Activated CD8-positive, alpha-beta memory T cell treated with anti-CD3 and anti-CD28 coated beads, Interleukin-2, amount 50 U/mL, for 1 hour (primary cell): ENCODE measurements around the gene SLA2.
A peak's percentile ranks its signal among the peaks of the same experiment; 100 is the strongest.
"Not testable (repeated sequence)": the region's sequence is repeated elsewhere in the genome, so short reads cannot be mapped to it uniquely, and the experiment has no call there.

Experiments
- DNase-seq: peaks from one replicate; pipeline ENCODE4 v3.0.0-alpha.2; 2020; ENCODE audit errors: extremely low read depth

The SLA2 gene, protein sequence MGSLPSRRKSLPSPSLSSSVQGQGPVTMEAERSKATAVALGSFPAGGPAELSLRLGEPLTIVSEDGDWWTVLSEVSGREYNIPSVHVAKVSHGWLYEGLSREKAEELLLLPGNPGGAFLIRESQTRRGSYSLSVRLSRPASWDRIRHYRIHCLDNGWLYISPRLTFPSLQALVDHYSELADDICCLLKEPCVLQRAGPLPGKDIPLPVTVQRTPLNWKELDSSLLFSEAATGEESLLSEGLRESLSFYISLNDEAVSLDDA

DNA sequence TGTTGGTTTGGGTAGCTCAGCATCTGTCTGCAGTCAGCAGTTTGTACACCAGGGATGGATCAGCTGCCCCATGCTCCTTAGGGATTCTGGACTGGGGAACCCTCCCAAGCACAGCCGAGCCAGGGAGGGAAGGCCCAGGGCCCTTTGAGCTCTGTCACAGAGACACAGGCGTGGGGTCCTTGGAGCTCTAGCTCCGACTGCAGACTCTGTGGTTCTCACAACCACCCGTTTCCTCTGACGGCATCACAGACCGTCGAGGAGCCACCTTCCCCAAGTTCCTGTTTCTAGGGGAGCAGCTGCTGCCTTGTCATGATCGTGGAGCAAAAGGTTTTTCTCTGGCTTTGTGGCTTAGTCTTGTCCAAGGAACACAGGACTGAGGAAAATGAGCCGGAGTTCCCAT lies at the start of gene SLA2:
Gene SLA2, minus strand, starts transcription at position 199 of the 400 bp plus-strand sequence. CDS start 4,861 bp downstream, outside the sequence.
- peak; percentile 55 for DNase-seq

DNA sequence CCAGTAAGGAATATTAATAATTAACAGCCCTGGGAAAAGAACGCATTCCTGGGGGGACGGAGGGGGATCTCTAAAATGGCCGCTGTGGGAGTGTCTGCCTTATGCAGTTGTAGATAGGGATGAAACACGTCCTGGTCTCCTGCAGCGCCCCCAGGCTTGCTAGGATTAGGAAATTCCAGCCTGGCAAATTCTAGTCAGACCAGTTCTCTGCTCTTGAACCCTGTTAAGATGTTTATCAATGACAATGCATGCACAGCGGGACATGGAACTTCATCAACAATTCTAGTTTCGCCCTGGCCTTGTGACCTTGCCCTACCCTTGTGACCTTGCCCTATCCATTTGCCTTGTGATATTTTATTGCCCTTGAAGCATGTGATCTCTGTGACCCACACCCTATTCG lies 49.5 kb upstream of the SLA2 start:
- DNase-seq: not testable (repeated sequence)

DNA sequence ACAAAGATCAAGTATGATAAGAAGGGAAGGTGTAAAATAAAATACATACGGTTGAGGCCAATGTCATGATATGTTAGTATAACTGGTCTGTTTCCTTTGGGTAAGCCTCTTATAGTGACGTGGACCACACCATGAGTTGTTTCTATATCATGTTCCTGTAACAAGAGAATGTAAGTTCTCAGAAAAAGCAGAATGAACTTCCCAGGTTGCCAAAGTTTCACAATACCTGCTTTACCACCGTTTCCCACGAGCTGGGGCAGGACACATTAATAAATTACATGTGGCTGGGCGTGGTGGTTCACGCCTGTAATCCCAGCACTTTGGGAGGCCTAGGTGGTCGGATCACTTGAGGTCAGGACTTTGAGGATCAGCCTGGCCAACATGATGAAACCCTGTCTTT lies 42.6 kb upstream of the SLA2 start:
- no peak for DNase-seq

DNA sequence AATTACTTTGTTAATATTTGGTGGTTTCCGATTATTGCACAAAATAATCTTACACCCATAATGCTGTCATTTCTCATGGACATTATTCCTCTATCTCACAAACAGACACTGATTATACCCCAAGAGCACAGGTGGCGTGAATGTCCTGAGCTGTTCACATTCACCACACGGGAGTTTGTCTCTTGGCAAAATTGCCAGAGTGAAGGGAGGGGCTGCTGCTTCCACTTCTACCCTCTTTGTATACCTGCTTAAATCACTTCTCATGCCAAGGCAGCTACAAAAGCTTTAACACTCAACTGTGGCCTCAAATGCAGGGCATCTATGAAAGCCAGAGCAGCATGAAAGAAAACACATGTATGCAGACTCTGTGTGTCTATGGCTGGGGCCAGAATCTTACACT lies 41.9 kb upstream of the SLA2 start:
- DNase-seq: no peak

DNA sequence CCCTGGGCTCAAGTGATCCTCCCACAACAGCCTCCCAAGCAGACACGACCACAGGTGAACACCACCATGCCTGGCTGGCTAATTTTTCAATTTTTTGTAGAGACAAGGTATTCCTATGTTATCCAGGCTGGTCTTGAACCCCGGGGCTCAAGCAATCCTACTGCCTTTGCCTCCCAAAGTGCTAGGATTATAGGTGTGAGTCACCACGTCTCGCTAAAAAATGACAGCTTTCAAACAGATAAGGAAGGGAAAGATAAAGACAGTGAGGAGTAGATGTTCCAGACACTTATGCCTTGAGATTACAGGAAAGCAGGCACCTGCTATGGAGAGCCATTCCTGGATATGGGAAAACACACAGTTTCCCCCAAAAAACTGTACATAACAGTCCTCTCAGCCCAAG lies 40.9 kb upstream of the SLA2 start:
- DNase-seq: no peak

DNA sequence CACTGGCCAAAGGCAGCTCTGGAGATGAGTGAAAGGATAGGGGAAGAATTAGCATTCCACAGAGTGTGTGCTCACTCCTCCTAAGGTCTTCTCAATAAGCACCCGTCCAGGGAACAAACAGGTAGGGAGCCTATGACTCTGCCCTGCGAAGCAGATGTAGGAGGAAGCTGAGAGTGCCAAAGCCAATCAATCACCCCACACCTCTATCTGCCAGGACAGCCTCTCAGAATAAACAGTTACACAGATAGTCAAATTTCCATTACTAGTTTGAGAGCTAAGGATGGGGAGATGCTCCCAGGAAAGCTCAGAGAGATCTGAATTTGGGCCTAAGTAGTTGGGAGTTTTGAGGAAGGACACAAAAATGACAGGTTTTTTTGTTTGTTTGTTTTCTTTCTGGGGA lies 40.5 kb upstream of the SLA2 start:
- no peak for DNase-seq

DNA sequence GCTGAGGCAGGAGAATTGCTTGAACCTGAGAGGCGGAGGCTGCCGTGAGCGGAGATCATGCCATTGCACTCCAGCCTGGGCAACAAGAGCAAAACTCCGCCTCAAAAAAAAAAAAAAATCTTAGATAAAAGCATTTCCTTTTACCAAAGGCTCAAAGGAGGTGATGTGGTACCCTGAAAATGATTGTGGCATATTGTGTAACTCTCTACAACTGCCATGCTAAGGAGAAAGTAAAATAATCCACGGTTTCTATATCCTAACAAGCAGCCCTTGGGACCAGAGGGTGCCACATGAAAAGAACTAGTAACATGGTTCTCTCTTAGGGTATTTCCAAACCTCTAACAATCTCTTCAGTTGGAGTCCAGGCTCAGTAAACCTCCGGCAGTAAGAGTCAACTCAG lies 38.8 kb upstream of the SLA2 start:
- DNase-seq: no peak

DNA sequence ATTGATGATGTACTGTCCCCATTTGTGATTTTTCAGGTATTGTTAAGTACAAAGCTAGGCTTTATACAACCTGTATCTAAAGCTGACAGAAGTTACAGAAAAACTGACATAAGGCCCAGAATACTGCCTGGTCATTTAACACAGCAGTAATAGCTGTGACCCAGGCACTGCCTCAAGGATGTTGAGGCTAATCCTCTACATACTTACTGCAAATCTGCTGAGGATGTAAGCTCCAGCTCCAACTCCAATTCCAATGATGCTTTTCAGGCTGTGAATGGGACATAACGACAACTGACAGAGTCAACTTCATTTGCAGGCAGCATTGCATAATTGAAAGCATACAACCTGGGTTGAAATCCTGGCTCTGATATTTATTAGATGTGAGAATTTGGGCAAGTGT lies 36.3 kb upstream of the SLA2 start:
- no peak for DNase-seq

DNA sequence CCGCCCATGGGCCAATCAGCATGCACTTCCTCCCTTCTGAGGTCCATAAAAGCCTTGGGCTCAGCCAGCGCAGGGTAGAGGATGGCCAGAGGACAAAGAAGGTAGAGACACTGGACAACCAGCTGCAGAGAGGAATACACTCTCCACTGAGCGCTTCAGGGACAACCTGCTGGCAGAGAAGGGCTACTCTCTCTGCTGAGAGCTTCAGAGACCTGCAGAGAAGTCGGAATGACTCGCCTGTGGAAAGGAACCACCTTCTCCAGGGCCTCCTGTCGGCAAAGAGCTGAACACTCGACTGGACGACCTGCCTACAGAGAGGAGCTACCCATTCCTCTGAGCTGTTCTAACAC lies 31.4 kb upstream of the SLA2 start:
- DNase-seq: no peak

DNA sequence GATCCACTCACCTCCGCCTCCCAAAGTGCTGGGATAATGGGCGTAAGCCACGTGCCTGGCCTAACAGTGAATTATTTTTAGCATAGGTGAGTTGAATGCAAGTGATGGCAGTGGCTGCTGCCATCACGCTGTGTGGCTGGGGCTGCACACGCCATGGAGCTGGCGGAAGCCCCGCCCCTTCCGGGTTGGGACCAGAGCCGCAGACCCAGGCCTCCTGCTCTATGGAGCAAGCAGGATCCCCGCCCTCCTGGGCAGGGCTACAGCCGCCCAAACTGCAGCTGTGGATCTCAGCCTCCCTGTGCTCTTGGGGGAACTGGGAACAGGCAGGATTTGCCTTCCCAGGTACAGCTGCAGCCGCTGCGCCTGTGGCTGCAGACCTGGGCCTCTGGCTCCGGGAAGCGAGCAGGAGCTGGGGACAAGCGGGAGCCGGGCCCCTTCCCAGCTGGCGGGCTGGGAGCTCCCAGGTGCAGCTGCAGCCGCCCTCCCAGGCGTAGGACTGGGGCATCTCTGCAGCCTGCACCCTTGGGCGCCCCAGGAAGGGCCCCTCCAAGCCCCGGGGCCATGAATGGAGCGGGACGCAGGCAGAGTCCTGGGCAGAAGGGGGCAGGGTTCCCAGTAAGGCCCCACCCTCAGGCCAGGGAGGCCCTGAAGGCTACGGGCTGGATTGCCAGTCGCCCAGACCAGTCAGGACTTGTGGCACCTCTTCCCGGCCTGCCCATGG lies 30.9 kb upstream of the SLA2 start:
- DNase-seq: no peak

DNA sequence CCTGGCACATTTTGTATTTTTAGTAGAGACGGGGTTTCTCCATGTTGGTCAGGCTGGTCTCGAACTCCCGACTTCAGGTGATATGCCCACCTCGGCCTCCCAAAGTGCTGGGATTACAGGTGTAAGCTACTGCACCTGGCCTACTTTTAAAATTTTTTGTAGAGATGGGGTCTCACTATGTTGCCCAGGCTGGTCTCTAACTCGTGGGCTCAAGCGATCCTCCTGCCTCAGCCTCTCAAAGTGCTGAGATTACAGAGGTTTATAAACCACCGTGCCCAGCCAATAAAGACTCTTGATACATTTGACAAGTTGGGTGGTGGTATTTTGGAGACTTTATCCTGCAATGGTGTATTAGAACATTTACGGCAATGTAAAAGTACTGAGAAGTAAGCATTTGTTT lies 29.5 kb upstream of the SLA2 start:
- not testable (repeated sequence) for DNase-seq

DNA sequence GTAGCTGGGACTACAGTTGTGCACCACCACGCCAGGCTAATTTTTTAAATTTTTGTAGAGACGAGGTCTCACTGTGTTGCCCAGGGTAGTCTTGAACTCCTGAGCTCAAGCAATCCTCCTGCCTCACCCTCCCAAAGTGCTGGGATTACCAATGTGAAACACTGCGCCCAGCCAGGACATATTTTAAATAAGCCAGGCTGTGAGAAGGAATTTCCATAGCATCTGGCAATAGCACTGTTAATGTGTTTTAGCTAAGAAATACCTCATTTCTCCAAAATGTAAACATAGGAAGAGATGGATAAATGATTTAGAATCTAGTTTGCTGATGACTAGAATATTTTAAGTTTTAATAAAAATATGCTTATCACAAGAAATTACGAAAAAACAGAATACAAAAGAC lies 27.0 kb upstream of the SLA2 start:
- no peak for DNase-seq

DNA sequence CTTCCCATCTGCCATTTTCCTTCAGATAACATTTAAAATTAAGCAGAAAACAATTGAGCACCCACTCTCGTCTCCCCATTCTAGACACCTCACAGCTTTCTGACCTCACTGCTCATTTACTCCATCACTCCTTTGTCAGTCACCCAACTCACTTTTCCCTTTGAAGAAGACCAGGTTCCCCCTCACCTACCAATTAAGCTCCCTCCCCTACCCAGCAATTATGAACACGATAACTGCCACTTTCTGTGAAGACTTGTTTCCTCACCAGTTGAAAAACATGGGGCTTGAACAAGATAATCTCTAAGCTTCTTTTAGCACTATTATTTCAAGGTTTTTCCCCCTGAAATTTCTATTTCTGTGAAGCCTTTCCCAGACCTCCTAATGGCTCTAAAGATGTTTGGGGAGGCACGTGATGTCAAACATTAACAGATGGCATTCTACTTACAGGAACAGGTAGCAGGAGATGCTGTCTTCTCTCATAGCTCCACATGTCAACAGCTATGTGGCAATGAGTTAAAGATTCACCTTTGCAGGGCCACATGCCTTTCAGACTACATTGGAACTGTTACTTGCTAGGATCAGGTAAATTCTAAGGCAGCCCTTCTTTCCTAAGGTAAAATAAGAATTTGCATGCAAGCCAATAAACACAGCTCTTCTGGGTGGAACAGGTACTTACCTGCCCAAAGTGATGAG lies 24.8 kb upstream of the SLA2 start:
- no peak for DNase-seq

DNA sequence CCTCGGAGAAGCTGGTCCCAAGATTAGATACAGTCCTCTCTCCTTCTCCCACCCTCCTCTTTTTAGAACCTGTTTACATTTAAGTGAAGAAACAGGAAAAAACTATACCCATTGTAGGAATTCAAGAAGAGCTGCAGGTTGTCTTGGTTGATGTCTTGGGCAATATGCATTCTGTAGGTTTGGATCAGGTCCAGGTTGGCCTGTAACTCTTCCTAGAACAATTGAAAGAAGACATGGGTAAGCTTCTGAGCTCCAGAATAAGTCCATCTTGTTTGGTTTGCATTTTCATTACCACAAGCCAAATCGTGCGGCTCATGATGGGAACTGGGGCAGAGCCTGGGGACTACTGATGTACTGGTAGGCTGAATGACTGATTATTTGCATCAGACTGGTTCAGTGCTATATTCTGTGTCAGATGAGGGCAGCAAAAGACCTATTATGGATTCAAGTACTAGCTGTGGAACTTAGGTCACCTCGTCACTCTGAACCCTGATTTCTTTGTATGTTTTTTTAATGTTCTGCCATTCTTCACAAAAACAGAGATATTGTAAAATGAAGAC lies 20.3 kb upstream of the SLA2 start:
- no peak for DNase-seq

DNA sequence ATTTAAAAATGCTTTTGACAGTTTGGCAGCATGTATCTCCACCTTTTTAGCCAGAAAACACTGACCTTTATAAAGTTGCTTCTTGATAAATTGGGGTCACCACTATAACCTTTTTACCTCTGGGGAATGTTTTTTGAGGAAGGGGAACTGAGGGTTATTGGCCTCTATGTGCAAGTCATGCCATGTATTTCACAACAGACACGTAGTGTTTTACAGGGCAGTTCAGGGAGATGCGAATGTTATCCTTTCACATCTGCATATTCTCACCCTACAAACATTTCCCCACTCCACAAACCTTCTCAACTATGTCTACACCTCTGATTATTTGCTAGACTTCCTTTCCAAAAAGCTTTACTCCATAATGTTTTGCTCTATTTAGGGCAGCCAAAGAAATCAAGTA lies 17.0 kb upstream of the SLA2 start:
- no peak for DNase-seq

DNA sequence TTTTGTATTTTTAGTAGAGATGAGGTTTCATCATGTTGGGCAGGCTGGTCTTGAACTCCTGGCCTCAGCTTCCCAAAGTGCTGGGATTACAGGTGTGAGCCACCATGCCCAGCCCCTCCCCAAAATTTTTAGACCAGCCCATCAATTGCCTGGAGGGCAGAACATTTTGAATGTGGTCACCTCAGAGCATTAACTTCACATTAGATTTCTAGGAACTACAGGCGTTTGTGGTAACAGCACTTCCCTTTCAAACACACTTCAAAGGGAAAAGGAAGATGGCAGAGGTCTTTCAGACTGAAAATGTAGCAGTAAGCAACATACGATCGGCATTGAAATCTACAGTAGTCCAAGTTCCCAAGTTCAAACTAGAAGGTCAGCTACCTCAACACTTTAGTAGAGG lies 12.3 kb upstream of the SLA2 start:
- DNase-seq: no peak

DNA sequence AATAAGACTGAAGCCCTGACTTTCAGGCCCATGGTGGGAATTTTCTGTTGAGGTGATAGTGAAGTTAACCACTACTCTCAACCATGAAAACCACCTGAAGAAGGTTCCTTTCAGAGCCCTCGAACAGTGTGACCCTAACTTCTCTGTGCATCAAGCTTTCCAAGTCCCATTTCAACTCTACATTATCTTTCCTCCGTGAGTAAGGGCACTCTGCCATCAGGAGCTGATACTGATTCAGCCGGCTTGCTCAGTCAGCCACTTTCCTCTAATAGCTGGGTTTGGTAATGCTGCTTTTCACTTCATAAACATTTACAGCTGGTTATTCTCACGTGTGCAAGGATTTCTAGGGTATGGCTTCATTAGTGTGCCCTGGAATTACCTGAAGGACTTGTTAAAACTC lies 10.7 kb upstream of the SLA2 start:
- no peak for DNase-seq

DNA sequence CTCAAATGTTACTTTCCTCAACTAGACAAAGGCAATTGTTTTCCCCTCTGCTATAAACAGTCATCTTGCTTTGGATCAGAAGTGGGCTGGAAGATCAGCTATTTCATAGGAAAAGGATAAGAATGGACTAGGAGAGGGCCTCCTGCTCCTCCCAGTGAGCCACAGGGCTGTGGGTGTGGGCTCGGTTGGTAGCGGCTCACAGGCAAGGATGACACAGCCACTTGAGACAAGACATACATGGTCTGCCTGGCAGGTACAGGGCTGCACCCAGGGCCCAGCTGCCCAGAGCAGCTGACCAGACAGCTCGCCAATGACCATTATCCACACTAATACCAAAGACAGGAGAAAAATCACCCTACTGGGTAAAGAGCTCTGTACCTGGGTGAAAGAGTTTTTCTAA lies 9.0 kb upstream of the SLA2 start:
- DNase-seq: no peak

DNA sequence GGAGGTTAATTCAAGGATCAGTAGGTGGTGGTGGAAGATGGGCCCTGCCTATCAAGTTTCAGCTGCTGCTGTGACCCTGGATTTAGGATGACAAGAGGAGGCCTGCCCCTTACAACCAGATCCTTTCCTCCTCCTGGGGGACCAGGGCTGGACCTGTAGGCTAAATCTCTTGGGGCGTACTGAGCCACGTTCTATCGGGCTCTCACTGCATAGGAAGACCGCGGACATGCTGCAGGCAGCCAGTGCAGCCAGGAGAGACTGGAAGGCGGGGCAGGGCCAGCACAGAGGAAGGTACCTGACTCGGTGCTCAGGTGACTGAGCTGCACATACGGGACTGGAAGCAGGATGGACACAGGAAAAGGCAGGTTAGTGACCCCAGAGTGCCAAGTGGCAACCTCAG lies 8.5 kb upstream of the SLA2 start:
- DNase-seq: no peak

DNA sequence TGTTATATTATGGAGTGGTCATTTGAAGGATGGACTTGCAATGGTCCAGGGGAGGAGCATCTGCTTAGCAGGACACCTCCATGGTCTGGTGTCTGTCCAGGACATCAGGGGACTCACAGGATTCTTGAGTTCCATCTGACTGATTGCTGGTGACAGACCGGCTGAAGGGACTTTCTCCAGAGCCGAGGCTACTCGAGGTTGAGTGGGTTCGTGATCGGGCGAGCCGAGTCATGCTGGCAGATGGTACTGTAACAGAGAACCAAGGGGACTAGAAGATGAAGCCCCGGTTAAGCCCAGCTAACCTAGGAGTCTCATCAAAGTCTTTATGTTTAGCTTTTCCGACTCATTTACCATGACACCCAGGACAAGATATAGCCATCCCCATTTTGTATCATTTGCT lies 7.5 kb upstream of the SLA2 start:
- no peak for DNase-seq

DNA sequence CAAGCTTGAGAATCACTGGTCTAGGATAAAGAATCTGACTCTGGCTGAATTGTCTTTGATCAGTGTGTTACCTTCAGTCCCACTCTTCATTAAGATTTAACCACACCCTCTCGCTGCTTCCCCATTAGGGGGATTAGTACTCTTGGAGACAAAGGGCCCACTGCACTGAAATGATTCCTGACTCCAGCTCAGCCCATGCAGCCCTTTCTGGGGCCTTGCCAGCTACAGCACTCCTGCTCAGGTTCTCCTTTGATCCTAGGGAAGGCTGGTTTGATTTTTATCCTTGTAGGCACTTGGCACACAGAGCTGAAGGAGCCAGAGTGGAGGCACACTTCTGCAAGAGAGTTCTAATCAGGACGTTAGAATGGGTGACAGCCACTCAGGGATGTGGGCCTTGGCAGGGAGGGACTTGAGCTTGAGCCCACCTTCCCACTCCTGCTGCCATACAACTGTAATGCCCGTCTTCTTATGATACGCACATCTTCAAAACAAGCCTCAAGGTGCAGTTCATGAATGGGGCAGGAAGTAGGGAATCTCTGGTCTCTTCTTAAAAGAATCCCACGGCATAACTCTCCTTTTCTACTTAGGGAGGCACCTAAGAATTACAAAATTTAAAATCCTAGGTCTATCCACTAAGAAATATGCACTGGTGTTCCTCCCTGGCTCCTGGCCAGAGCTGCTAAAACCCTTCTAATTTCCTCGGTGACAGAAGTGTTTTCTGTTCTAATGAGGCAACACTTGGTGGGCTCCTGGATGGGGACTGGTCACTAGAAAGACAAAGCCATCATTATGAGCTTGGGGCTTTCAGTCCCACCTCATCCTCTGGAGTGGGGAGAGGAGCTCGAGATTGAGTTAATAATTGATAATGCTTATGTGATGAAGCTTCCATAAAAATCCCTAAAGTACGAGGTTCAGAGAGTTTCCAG lies 1.5 kb upstream of the SLA2 start:
- no peak for DNase-seq

DNA sequence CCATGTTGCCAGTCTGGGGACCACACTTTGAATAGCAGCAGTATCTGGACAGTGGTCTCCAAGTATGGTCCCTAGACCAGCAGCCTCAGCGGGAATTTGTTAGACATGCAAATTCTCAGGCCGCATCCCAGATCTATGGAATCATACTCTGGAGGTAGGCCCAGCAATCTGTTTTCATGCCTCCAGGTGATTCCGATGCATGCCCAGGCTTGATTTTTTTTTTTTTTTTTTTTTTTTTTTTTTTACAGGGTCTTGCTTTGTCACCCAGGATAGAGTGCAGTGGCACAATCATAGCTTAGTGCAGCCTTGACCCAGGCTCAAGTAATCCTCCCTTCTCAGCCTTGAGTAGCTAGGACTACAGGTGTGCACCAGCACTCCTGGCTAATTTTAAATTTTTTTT lies 682 bp upstream of the SLA2 start:
- DNase-seq: no peak
